GM18498 (cell line): ENCODE results near the gene MRTO4.
"Not testable (repeated sequence)": the region's sequence is repeated elsewhere in the genome, so short reads cannot be mapped to it uniquely, and the experiment has no call there.

ENCODE experiments used
- ATAC-seq: cut with Tn5 transposase; IDR thresholded peaks from one replicate; pipeline ENCODE4 v1.9.1; 2021; ENCODE audit warnings: mild to moderate bottlenecking, moderate library complexity; ENCODE audit not compliant: unreplicated experiment

MRTO4 gene

DNA sequence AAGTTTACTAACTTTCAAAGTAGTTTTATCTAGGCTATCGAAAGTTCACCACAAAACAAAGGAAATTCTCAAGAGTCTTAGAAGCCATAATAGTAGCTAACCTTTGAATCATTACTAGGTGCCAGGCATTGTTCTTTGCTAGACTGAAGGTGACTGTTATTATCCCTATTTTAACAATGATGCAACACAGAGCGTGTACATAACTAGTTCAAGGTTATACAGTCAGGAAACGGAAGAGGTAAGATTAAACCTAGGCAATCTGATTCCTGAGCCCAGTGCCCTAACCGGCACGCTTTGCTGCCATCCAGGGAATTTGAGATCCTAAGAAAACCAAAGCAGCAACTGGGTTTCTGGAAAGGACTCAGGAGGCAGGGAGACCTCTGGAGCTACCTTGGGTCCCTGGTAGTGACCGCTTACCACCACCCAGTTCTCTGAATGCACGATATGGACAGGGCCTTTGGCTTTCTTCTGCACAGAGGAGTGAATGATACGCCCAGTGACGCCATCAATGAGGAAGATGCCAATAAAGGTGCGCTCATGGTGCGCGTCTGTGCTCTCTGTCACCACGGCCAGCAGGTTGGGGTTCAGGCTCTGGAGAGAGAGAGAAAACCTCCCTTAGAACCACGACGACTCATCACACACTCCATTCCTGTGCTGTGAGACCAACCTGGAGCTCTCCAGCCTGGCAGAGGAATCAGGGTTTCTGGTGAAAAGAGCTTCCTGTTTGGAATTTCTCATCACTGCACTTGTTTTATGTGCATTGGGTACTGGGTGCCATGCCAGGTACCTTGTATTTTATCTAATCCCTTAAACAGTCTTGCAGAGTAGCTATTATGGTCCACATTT is 28.4 kb upstream of the MRTO4 start:
- no peak for ATAC-seq

DNA sequence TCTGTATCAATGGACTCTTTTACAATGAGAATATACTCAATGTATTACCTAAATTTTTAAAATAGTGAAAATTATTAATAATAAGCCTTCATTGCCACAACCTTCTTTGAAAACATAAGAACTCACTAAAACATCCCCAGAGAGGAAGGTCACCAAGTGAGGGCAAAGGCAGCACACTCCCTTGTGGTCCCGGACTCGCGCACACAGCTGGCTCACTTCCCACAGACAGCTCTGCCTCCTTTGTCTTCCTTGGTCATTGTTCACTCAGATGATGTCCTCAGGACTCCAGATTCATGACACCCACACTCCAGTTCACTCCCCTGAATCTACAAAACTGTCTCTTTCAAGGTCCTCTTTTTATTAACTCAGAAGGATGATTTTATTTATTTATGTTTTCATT is 22.4 kb upstream of the MRTO4 start:
- no peak for ATAC-seq

DNA sequence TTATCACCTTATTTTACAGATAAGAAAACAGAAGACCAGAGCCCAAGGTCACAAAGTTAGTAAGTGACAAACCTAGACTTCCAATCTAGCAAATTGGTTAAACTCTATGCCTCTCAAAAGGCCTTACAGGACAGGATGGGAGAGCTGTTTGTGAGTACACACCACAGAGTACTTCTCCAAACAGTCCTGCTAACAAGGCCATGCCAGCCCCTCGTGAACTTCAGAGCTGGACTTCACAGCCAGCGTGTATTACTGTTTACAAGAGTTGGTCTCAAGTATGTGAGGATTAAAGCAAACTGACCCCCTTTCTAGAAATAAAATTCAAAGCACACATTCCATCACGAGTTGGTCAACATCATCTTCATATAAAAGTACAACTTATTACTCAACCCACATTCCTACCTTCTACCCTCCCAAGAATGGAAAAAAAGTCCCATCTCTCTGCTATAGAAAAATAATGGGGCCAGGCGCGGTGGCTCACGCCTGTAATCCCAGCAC is 21.7 kb upstream of the MRTO4 start:
- ATAC-seq, result no peak

DNA sequence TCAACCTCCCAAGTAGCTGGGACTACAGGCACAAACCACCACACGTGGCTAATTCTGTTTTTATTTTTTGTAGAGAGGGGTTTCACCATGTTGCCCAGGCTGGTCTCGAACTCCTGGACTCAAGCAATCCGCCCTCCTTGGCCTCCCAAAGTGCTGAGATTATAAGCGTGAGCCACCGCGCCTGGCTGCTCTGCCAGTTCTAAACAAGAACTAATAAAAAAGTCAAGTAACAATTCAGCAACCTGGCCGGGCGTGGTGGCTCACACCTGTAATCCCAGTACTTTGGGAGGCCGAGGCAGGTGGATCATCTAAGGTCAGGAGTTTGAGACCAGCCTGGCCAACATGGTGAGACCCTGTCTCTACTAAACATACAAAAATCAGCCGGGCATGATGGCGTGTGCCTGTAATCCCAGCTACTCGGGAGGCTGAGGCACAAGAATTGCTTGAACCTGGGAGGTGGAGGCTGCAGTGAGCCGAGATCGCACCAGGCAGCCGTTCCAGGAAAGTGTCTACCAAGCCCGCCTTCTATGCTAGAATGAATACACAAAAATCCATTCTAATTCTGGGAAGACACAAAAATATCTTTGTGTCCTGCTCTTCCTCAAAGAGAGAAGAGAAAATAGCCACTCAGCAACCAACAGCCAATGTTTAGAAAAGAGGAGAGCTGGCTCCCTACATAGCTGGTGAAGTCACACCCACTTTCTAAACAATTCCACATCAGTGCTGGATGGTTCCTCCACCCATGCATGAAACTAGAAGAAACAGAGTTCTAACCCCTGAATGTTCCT is 19.7 kb upstream of the MRTO4 start:
- not testable (repeated sequence) for ATAC-seq

DNA sequence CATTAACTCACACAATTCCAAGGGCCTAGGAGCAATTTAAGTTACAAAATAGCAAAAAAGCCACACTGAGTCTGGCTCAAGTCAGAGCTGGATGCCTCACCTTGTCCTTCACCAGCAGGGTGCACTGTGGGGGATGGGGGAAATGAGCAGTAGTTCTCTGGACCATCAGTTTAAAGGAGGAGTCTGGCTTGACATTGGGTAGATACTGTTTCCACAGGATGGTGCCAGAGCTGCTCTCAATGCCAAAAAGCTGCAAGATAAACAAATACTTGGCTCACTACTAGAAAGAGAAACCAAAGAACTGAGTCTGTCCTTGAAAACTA is 19.1 kb upstream of the MRTO4 start:
- ATAC-seq, result no peak

DNA sequence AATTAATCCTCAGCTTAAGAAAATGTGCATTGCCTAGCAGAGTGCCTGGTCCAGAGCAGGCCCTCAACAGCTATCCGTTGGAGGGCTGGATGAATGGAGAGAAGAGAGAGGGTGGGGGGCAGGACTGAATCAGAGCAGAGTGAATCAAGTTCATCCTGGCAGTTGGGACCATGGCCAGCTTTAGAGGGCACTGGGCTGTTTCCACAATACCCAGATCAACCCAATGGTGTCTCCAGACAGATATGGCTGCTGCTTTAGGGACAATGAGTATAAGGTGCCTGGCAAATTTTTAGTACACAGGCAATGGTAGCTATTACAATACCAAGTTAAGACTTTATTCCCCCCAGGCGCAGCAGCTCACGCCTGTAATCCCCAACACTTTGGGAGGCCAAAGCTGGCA is 17.4 kb upstream of the MRTO4 start:
- no peak for ATAC-seq

DNA sequence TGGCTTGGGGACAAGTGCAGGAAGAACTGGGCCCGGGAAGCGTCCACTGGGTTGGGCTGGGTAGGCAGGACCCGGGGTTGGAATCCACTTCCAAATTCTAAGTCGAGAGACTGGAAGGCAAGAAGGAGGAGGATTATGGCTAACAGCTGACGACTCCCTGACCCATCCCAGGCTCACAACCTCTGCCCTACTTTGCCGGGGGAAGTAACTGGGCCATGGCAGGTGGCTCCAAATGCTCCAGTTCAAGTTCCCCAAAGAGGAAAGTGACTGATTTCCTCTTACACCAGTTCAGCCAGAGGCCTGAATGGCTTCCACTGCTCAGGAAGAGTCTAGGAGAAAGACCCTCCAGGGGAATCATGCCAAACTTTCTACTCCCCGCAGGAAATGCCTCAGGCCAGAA is 11.7 kb upstream of the MRTO4 start:
- no peak for ATAC-seq

DNA sequence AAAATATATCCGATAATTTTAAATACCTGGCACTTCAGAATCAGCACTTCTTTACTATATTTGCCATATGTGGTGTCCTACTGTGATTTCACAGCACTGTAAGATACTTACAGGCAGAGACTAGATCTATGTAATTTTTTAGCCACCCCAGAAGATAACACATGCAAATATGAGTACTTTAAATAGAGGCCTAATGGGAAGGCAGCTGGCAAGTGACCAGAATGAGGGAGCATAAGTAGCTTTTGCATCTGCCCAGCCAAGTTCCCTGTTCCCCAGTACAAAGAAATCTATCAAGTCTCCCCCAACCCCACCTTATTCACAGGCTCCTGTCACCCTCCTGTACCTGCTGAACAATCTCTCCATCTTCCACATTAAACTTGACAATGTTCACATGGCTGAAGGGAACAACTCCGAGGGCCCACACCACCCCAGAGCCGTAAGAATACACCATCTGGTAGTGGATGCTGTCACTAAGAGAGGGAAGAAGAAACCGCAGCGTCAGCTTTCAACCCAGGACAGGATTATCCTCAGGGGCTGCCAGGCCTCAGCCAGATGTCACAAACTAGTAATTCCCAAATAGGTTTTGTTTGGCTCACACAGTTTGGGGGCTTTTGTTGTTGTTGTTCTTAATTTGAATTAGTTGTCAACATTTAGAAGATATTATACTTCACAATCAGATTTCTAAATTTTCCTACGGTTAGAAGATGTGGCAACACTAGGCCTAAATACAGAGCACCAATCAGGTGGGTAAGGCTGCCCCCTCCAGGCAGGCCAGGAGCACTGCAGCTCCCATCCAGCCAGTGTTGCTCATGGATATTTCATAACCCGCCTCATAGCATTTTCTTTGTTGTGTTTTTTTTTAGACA is 10.7 kb upstream of the MRTO4 start:
- no peak for ATAC-seq

DNA sequence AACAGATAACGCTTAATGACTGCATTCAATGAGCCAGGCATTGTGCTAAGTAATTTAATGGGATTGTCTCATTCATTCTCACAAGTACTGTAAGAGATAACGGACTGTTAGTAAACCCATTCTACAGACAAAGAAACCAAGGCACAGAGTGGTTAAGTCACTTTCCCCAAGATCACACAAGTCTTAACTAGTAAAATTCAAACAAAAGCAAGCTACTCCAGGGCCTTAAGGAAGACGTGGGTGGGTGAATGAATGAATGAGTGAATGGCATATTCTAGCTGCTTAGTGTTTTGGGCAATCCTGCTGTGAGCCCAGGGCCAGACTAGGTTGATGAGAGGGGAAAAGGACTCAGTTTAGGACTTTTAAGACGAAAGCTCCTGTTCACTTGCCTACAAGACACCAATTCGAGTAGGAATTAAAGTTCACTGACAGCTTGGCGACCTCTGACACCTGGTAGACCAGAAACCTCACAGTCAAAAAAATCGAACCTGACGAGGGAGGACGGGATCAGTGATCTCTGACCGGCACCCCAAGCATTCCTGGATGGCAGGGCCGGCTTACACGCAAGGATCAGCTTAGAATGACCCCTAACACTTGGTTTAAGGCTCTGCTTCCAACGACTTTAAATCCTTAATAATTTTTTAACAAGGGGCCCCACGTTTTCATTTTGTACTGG is 838 bp upstream of the MRTO4 start:
- ATAC-seq, result no peak

DNA sequence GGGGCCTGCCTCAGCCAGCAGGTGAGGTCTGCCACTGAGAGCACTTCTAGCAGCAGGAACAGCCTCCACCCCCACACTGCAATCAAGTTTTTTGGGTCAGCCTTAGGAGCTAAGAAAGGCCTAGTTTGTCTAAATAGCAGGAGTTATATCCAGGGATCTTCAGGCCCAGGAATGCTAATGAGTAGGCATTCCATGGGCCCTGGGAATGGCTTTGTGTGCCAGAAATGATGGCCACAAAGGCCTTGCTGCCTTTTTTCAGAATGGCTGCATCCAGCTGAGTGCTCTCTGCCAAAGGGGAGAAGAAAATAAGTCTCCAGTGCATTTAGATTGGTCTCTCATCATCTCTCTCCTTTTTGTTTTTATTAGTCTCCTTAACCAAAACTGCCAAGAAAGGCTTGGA is 2.8 kb downstream of the MRTO4 start:
- ATAC-seq, result no peak

DNA sequence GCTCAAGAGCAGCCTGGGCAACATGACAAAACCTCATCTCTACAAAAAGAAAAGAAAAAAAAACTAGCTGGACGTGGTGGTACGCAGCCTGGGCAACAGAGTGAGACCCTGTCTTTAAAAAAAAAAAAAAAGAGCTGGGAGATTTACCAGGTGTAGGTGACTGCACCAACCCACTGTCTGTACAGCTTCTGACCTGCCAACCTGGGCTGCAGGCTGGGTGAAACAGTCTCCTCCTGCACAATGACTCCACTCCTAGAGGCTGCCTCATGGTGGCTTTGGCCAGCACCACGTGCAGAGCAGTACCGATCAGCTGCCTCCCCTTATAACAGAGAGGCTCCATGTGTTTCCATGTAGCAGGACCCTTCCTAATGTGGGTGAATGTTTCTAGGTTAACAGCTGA is 3.7 kb downstream of the MRTO4 start:
- ATAC-seq, result no peak

DNA sequence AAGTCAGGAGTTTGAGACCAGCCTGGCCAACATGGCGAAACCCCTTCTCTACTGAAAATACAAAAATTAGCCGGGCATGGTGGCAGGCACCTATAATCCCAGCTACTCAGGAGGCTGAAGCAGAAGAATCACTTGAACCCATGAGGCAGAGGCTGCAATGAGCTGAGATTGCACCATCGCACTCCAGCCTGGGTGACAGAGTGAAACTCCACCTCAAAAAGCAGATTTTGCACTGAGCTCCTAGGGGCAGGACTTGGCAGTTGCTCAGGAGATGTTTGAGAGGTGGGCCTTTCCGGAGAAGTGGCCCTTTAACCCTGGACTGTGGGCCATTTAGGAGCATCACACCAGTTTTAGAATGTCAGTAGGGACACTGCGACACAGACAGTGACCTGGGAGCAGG is 4.7 kb downstream of the MRTO4 start:
- not testable (repeated sequence) for ATAC-seq

DNA sequence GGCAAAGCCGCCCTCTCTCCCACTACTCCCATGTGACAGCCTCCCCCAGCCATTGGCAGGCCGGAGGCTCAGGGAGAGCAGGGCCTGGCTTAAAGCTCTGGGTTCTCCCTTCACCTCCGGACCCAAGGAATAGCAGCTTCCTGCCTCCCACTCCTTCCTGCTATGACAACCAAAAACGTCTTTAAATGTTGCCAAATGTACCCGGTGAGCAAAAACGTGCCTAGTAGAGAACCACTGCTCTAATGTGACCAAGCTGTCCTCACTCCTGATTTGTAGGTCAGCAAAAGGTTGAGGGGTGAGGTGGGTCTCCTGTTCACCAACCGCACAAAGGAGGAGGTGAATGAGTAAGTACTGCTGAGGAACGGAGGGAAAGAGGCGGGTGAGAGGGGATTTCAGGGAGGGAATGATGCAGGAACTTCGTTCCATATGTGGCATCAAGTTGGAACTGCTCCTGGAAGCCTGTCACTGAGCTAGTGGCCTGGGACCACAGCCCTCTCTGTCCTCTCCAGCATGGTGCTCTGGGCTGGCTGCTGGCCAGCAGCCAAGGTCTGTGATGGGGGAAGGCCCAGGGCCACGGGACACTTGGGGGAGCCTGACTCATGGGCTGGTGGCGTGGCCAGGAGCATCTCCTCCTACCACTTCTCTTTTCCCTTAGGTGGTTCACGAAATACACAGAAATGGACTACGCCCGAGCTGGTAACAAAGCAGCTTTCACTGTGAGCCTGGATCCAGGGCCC is 5.7 kb downstream of the MRTO4 start:
- no peak for ATAC-seq

DNA sequence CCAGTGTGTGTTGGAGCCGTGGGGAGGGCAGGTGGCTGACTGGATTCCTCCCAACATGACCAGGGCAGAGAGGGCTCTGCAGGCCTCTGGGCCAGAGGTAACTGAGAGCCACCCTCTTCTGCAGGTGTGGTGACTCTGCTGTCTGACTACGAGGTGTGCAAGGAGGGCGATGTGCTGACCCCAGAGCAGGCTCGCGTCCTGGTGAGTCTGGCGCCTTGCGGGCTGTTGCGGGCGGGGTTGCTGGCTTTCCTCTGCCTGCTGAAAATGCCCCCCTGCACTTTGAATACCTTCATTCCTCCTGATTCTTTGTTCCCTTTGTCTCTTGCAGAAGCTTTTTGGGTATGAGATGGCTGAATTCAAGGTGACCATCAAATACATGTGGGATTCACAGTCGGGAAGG is 6.7 kb downstream of the MRTO4 start:
- no peak for ATAC-seq

DNA sequence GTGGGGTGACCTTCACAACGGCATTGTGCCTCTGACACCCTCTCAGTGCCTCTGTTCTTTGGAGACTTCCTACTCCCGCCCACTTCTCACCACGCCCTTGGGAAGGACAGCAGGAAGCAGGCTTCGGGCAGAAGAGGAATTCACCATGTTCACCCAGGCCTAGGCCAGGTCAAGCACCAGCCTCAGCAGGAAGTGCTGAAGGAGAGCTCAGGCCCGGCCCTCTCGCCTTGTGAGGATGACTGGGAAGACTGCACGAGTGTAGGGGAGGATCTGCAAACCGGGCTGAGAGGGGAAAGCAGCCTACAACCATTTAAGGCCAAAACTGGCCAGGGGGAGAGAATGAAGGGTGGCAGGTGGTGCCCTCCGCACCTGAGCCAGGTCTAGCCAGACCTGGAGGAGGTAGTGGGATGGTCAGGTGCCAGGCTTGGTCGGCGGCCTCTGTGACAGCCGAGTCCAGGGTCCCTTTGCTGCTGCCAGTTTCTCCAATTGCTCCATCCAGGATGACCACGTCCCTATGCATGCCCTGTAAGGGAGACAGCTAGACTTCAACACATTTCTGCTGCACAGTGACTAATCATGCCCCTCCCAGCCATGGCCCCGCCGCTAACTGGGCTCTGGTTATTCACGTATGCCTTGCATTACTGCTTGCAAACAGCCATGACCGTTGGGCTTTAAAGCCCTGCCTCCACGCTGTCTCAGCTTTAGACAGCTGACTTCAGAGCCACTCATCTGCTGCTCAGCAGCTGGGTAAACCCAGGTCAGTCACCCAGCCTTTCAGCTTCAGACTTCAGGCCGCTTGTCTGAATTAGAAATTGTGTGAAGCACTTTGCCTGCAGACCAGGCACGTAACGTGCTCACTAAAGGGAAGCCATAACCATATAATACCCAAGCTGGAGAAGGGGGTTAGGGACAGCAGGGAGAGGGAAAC is 8.9 kb downstream of the MRTO4 start:
- ATAC-seq, result no peak

DNA sequence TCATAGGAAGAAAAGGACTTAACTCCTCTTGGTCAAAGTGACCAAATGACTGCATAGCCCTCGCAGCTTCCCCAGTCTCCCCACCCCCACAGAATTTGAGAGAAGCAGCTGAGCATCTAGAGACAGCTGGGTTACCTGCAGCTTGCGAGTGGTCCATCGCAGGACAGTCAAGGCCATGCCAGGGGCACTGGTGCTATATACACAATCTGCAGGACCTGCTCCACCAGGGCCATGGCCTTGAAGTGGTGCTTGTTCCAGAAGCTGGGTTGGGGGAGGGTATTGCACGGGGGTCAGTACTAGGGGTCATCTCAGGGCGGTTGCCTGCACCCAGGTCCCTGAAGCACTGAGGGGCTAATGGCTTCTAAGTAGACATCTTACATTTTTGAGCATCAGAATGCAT is 10.4 kb downstream of the MRTO4 start:
- no peak for ATAC-seq

DNA sequence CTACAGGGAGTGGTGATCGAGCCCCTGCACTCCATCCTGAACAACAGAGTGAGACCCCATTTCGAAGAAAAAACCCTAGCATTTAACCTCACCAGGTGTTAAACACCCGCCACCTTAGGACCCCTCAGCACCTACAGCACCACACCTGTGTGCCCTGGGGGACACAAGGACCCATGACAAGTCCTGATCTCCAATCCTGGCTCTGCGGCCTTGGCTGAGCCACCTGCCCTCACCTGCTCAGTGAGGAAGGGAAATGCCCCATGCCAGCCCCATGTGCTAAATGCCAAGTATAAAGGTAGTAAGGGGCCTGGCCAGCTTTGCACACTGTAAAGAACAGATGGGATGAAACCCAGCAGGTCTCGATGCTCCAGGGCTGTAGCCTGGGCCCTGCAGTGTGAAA is 11.1 kb downstream of the MRTO4 start:
- no peak for ATAC-seq

DNA sequence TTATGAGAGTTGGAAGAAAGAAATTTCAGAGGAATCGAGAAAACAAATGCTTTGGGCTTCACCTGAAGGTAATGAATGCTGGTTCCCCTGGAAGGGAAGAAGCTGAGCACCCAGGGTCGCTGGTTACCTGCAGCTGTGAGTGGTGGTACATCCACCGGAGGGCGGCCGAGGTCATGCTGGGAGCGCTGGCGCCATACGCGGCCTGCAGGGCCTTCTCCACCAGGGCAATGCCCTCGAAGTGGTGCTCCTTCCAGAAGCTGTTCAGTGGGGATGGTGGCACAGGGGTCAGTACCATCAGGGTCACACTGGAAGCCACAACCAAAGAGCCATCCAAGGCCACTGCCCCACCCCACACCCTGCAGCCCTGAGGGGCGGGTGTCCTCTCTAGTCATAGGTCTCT is 16.8 kb downstream of the MRTO4 start:
- no peak for ATAC-seq
